ENCODE results near the gene EIF3J. TPM values are rescaled to one million over a fixed set of nuclear protein-coding genes. Genes with fewer than 3 reads are reported as not detected.

The EIF3J gene
- total and polyA plus RNA-seq, 9 donors: 27.0 to 65.3 (median 49.0) TPM

- no peaks in the 10 kb centered on the region for H3K9me3 ChIP-seq
- intact Hi-C loops (cut with DNase I): no loop called here
- no peak overlapping the region for H3K4me3 ChIP-seq
- H3K27ac ChIP-seq: no peak overlapping the region
- H3K4me1 ChIP-seq (ENCODE audit: insufficient read depth): no peaks in the 10 kb centered on the region
- H3K36me3 ChIP-seq: no peaks in the 10 kb centered on the region
- TF ChIP-seq EP300 (IDR thresholded peaks at IDR 0.05): no peak
- TF ChIP-seq POLR2A (IDR thresholded peaks at IDR 0.05): no peak
- TF ChIP-seq CTCF (IDR thresholded peaks at IDR 0.05): no peak
- no peak for DNase-seq
- H3K27me3 ChIP-seq: no peaks in the 10 kb centered on the region
These were observed 20.5 kb upstream of the EIF3J start for GRCh38 chr15:44516436-44516835.

GRCh38 chr15:44519537-44519936 lies 17.4 kb upstream of the EIF3J start:
- Histone ChIP-seq H3K27me3 (no peaks in the 10 kb centered on the region), H3K9me3 (no peaks in the 10 kb centered on the region), H3K4me3 (no peak overlapping the region), H3K4me1 (ENCODE audit: insufficient read depth) (no peaks in the 10 kb centered on the region), H3K27ac (no peak overlapping the region), H3K36me3 (no peaks in the 10 kb centered on the region)
- DNase-seq: no peak
- intact Hi-C loops (cut with DNase I): no loop called here
- WGBS, 3 donors: 90 to 96% (median 93%) methylated on average over 6 of the region's 6 CpGs
- no peak for TF ChIP-seq EP300 (IDR thresholded peaks at IDR 0.05)
- TF ChIP-seq CTCF (IDR thresholded peaks at IDR 0.05): no peak
- no peak for TF ChIP-seq POLR2A (IDR thresholded peaks at IDR 0.05)

- TF ChIP-seq CTCF (IDR thresholded peaks at IDR 0.05): no peak
- TF ChIP-seq POLR2A (IDR thresholded peaks at IDR 0.05): no peak
- TF ChIP-seq EP300 (IDR thresholded peaks at IDR 0.05): no peak
- no peaks in the 10 kb centered on the region for H3K36me3 ChIP-seq
- H3K4me1 ChIP-seq (ENCODE audit: insufficient read depth): no peaks in the 10 kb centered on the region
- no peak overlapping the region for H3K4me3 ChIP-seq
- no peak for DNase-seq
- intact Hi-C loops (cut with DNase I): no loop called here
- no peak overlapping the region for H3K27ac ChIP-seq
- H3K27me3 ChIP-seq: no peaks in the 10 kb centered on the region
- WGBS, 3 donors: 89 to 99% (median 98%) methylated on average over 1 of the region's 1 CpG
- H3K9me3 ChIP-seq: no peaks in the 10 kb centered on the region
These were observed 11.9 kb upstream of the EIF3J start for GRCh38 chr15:44525018-44525417.

GRCh38 chr15:44527241-44527640 lies 9.7 kb upstream of the EIF3J start:
- intact Hi-C loops (cut with DNase I): no loop called here
- no peaks in the 10 kb centered on the region for H3K27me3 ChIP-seq
- no peaks in the 10 kb centered on the region for H3K9me3 ChIP-seq
- WGBS, 3 donors: 71 to 79% (median 71%) methylated on average over 2 of the region's 2 CpGs
- no peaks in the 10 kb centered on the region for H3K36me3 ChIP-seq
- no peak for DNase-seq
- no peaks in the 10 kb centered on the region for H3K4me1 ChIP-seq (ENCODE audit: insufficient read depth)
- H3K4me3 ChIP-seq: no peak overlapping the region
- H3K27ac ChIP-seq: no peak overlapping the region
- no peak for TF ChIP-seq POLR2A (IDR thresholded peaks at IDR 0.05)
- TF ChIP-seq EP300 (IDR thresholded peaks at IDR 0.05): no peak
- no peak for TF ChIP-seq CTCF (IDR thresholded peaks at IDR 0.05)
